Endodermal cell (in vitro differentiated cells): ENCODE results near the gene SLC9A3. TPM values are rescaled to one million over a fixed set of nuclear protein-coding genes. Genes with fewer than 3 reads are reported as not detected.

Experiments
- DNase-seq: peaks from one replicate; pipeline ENCODE4 v3.0.0-alpha.2; 2017
- H3K27ac ChIP-seq: 2 replicates; pipeline ENCODE4 v1.5.1; 2013; ENCODE audit warnings: mild to moderate bottlenecking, low read depth, low read length, moderate library complexity
- H3K27me3 ChIP-seq: 2 replicates; pipeline ENCODE4 v1.6.1; 2013; ENCODE audit warnings: mild to moderate bottlenecking, low read length, moderate library complexity; ENCODE audit not compliant: insufficient read depth, control insufficient read depth, poor library complexity, severe bottlenecking
- H3K36me3 ChIP-seq: 2 replicates; pipeline ENCODE4 v1.7.0; 2013; ENCODE audit warnings: mild to moderate bottlenecking, low read length, moderate library complexity; ENCODE audit not compliant: control insufficient read depth, insufficient read depth
- H3K4me1 ChIP-seq: one replicate; pipeline ENCODE4 v1.7.0; 2013; ENCODE audit warnings: low read length; ENCODE audit not compliant: control insufficient read depth, insufficient read depth
- H3K4me3 ChIP-seq: 2 replicates; pipeline ENCODE4 v1.5.1; 2013; ENCODE audit warnings: mild to moderate bottlenecking, low read length, moderate library complexity
- H3K9ac ChIP-seq: 2 replicates; pipeline ENCODE4 v1.6.1; 2013; ENCODE audit warnings: mild to moderate bottlenecking, low read length, moderate library complexity; ENCODE audit not compliant: poor library complexity, severe bottlenecking; ENCODE audit errors: extremely low read depth
- H3K9me3 ChIP-seq: 2 replicates; pipeline ENCODE4 v1.6.1; 2013; ENCODE audit warnings: mild to moderate bottlenecking, low read length, moderate library complexity; ENCODE audit not compliant: control insufficient read depth
- H3K27ac Mint-ChIP-seq: 2 replicates; pipeline ENCODE4 v1.8.0; 2020; ENCODE audit warnings: mixed read lengths
- H3K27me3 Mint-ChIP-seq: 2 replicates; pipeline ENCODE4 v1.8.0; 2021; ENCODE audit warnings: mild to moderate bottlenecking, mixed read lengths; ENCODE audit not compliant: insufficient read depth
- H3K36me3 Mint-ChIP-seq: 2 replicates; pipeline ENCODE4 v1.8.0; 2020; ENCODE audit warnings: low read depth, mixed read lengths
- H3K4me1 Mint-ChIP-seq: 2 replicates; pipeline ENCODE4 v1.8.0; 2020; ENCODE audit warnings: mixed read lengths
- H3K4me3 Mint-ChIP-seq: 2 replicates; pipeline ENCODE4 v1.8.0; 2020; ENCODE audit warnings: mild to moderate bottlenecking, moderate library complexity, mixed read lengths
- H3K9me3 Mint-ChIP-seq: 2 replicates; pipeline ENCODE4 v1.8.0; 2020; ENCODE audit warnings: mild to moderate bottlenecking, mixed read lengths
- WGBS, 2 experiments: methylation state at CpG; one replicate each; pipeline versions ENCODE4 v1.1.5 to v1.1.7; 2013; ENCODE audit warnings: missing lambda C conversion rate in 2 of 2, mixed read lengths in 1 of 2; ENCODE audit not compliant: insufficient coverage in 1 of 2, insufficient read length in 1 of 2; 5-methylcytosine and 5-hydroxymethylcytosine counted together
- total RNA-seq, 2 donors: library from RNA; stranded (reverse); fragmentation: NEBNext Ultra II Directional in 1 of 2; extraction: Animal tissue kit (Norgen Biotek cat#: 25700) in 1 of 2; gene quantifications; 2 replicates in 1 of 2; 3 replicates in 1 of 2; pipeline ENCODE4 v1.2.1, GENCODE V29; 2021
- TF ChIP-seq, protein P1 (sequence below): fragments of 200-600 bp; sonication (generic); conservative IDR thresholded peaks from 2 replicates; pipeline ENCODE4 v1.5.0; 2021; ENCODE audit warnings: antibody characterized with exemption, mild to moderate bottlenecking

Gene SLC9A3
- total RNA-seq, 2 donors from 2014 or later, result 1.3 to 1.5 TPM

DNA sequence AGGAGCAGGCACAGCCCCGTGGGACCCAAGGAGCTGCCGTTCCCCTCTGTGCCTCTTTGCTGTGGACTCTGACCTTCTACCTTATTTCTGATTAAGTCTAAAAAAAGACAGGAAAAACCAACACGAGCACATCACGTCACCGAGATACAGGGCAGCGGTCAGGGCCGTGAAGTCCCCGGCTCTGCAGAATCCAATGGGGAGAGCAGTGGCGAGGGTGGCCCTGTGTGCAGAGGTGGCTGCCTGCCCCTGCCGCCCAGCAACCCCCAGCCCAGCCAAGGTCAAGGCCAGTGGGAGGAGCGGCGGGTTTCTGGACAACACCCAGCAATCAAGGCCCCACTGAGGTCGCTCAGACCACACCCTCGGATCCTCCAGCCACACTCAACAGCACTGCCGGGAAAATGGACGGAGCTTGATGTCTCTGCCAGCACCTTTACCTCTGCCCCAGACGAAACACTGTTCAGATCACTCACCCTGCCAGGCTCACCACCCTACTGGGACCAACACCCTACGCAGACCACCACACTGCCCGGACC is 32.7 kb upstream of the SLC9A3 start:
- Histone ChIP-seq H3K4me1 (no peaks in the 10 kb centered on the region), H3K9me3 (no peaks in the 10 kb centered on the region), H3K4me3 (no peak overlapping the region), H3K27ac (no peak overlapping the region), H3K9ac (no peak overlapping the region), H3K27me3 (no peaks in the 10 kb centered on the region), H3K36me3 (no peaks in the 10 kb centered on the region)
- H3K9me3 Mint-ChIP-seq, result no peaks in the 10 kb centered on the region
- H3K27ac Mint-ChIP-seq, result no peak overlapping the region
- H3K4me3 Mint-ChIP-seq, result no peak overlapping the region
- H3K4me1 Mint-ChIP-seq, result no peaks in the 10 kb centered on the region
- TF ChIP-seq, protein P1, sequence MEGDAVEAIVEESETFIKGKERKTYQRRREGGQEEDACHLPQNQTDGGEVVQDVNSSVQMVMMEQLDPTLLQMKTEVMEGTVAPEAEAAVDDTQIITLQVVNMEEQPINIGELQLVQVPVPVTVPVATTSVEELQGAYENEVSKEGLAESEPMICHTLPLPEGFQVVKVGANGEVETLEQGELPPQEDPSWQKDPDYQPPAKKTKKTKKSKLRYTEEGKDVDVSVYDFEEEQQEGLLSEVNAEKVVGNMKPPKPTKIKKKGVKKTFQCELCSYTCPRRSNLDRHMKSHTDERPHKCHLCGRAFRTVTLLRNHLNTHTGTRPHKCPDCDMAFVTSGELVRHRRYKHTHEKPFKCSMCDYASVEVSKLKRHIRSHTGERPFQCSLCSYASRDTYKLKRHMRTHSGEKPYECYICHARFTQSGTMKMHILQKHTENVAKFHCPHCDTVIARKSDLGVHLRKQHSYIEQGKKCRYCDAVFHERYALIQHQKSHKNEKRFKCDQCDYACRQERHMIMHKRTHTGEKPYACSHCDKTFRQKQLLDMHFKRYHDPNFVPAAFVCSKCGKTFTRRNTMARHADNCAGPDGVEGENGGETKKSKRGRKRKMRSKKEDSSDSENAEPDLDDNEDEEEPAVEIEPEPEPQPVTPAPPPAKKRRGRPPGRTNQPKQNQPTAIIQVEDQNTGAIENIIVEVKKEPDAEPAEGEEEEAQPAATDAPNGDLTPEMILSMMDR, result no peak
- DNase-seq, result peak; percentile 35
- H3K27me3 Mint-ChIP-seq, result peaks cover 8% of the 10 kb centered on the region
- 92 to 94% methylated on average over 8 to 19 of the region's 19 CpGs for WGBS, 2 experiments
- no peaks in the 10 kb centered on the region for H3K36me3 Mint-ChIP-seq

DNA sequence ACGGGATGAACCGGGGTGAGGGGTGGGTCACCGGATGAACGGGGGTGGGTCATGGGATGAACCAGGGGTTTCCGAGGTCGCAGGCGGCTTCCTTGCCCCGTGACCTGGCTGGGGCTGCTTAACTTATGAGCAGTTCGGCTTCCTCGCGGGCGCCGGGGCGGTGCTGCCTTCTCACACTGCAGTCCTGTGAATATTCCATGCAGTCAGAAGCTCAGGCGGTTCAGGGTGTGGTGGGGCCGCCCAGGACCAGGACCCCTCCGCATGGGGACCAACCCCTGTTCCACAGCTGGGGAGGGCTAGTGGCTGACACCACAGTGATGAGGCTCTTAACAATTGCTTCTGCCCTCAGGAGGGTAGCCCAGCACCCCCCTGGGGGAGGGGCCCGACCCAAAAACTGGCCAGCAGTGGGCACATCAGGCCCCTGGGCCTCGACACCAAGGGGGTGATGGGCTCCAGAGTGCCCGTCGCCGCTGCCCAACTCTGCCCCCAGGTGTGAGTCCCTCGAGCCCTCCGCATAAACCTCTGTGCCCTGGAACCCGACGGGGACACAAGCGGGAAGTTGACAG is 30.9 kb upstream of the SLC9A3 start:
- peak; percentile 57 for DNase-seq
- Mint-ChIP-seq H3K4me3 (no peak overlapping the region), H3K27me3 (peaks cover 18% of the 10 kb centered on the region), H3K27ac (no peak overlapping the region), H3K9me3 (peaks cover under 1% of the 10 kb centered on the region), H3K4me1 (no peaks in the 10 kb centered on the region), H3K36me3 (no peaks in the 10 kb centered on the region)
- H3K36me3 ChIP-seq, result no peaks in the 10 kb centered on the region
- H3K9me3 ChIP-seq, result no peaks in the 10 kb centered on the region
- TF ChIP-seq, protein P1, result no peak
- peaks cover 11% of the 10 kb centered on the region for H3K27me3 ChIP-seq
- no peak overlapping the region for H3K9ac ChIP-seq
- no peak overlapping the region for H3K27ac ChIP-seq
- WGBS, 2 experiments, result 90 to 94% methylated on average over 24 to 27 of the region's 27 CpGs
- H3K4me1 ChIP-seq, result no peaks in the 10 kb centered on the region
- no peak overlapping the region for H3K4me3 ChIP-seq

DNA sequence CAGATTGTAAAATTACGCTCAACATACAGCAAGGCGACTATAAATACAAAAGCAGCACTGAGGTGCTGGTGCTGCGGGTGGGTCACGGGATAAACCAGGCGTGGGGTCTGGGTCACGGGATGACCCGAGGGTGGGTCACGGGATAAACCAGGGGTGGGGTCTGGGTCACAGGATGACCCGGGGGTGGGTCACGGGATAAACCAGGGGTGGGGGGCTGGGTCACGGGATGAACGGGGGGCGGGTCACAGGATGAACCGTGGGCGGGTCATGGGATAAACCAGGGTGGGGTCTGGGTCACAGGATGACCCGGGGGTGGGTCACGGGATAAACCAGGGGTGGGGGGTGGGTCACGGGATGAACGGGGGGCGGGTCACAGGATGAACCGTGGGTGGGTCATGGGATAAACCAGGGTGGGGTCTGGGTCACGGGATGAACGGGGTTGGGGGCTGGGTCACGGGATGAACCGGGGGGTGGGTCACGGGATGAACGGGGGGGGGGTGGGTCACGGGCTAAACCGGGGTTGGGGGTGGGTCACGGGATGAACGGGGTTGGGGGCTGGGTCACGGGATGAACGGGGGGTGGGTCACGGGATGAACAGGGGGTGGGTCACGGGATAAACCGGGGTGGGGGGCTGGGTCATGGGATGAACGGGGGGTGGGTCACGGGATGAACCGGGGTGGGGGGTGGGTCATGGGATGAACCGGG is 30.2 kb upstream of the SLC9A3 start:
- Mint-ChIP-seq H3K4me1 (no peaks in the 10 kb centered on the region), H3K36me3 (no peaks in the 10 kb centered on the region), H3K27ac (no peak overlapping the region), H3K4me3 (no peak overlapping the region), H3K27me3 (peaks cover 21% of the 10 kb centered on the region), H3K9me3 (peaks cover 4% of the 10 kb centered on the region)
- H3K4me3 ChIP-seq, result no peak overlapping the region
- TF ChIP-seq, protein P1, result no peak
- no peaks in the 10 kb centered on the region for H3K36me3 ChIP-seq
- H3K27me3 ChIP-seq, result peaks cover 14% of the 10 kb centered on the region
- H3K27ac ChIP-seq, result no peak overlapping the region
- no peak overlapping the region for H3K9ac ChIP-seq
- WGBS, 2 experiments, result 92 to 100% methylated on average over 6 to 26 of the region's 40 CpGs
- no peaks in the 10 kb centered on the region for H3K9me3 ChIP-seq
- H3K4me1 ChIP-seq, result no peaks in the 10 kb centered on the region
- DNase-seq, result peak; percentile 23
